K562 (cell line): ENCODE results near the gene MAP2K3. TPM values are rescaled to one million over a fixed set of nuclear protein-coding genes. Genes with fewer than 3 reads are reported as not detected.
"Not testable (repeated sequence)": the region's sequence is repeated elsewhere in the genome, so short reads cannot be mapped to it uniquely, and the experiment has no call there.

Experiments used
- ATAC-seq: fragments of 200-7000 bp; cut with Tn5 transposase; 3 replicates; pipeline ENCODE4 v1.9.1; 2020; ENCODE audit warnings: moderate library complexity
- BruUV-seq: library from RNA; stranded (reverse); fragments of 400-500 nt; replicated peaks from 2 replicates; lab custom pipeline; 2021; lab: Mats Ljungman, UMichigan
- CTCF ChIA-PET: fragments of 300-600 bp; formaldehyde crosslinking; extraction: SDS; loops from one replicate; lab custom pipeline; 2021; ENCODE audit warnings: low intra/inter-chr PET ratio; lab: Yijun Ruan, JAX
- POLR2A ChIA-PET: fragments of 300-600, 350-650 bp; sonication (Branson Sonifier 250); formaldehyde crosslinking; extraction: SDS; loops from one replicate; lab custom pipeline; 2021; ENCODE audit warnings: antibody characterized with exemption, inconsistent platforms; lab: Yijun Ruan, JAX
- DNase-seq, 4 experiments: peaks; one replicate each; pipeline versions ENCODE4 v3.0.0 to v3.0.0-alpha.2; 2011 to 2018; ENCODE audit warnings: low spot score in 3 of 4, mixed read lengths in 3 of 4; ENCODE audit errors: extremely low read depth in 1 of 4
- FAIRE-seq: peaks from 2 replicates; lab custom pipeline; 2011; peaks lifted over from hg19 to GRCh38; lab: Jason Lieb, UNC
- H2AFZ ChIP-seq: 2 replicates; pipeline ENCODE4 v1.6.0; 2011; ENCODE audit warnings: low read depth, low read length, control low read depth, inconsistent platforms
- H3K27ac ChIP-seq: fragments of 200-600 bp; 3 replicates; pipeline ENCODE4 v1.8.0; 2011; ENCODE audit warnings: low read depth, mild to moderate bottlenecking, control low read depth, inconsistent platforms, low read length, moderate library complexity, mixed read lengths; ENCODE audit errors: extremely low read depth
- H3K27me3 ChIP-seq, 2 experiments: fragments of 300-600 bp in 1 of 2; 2 replicates in 1 of 2; 3 replicates in 1 of 2; pipeline versions ENCODE4 v1.6.0 to v1.8.0; 2011; ENCODE audit warnings: inconsistent platforms in 2 of 2, low read length in 2 of 2, mild to moderate bottlenecking in 1 of 2, mixed read lengths in 1 of 2, moderate library complexity in 1 of 2; ENCODE audit not compliant: control insufficient read depth in 2 of 2, insufficient read depth in 2 of 2
- H3K36me3 ChIP-seq: fragments of 300-600 bp; 3 replicates; pipeline ENCODE4 v1.8.0; 2011; ENCODE audit warnings: mild to moderate bottlenecking, low read length, inconsistent platforms; ENCODE audit not compliant: control insufficient read depth, insufficient read depth
- H3K4me1 ChIP-seq, 2 experiments: fragments of 200-600 bp in 1 of 2; replicated peaks in 1 of 2; 2 replicates in 1 of 2; 3 replicates in 1 of 2; pipeline versions ENCODE4 v1.5.1 to v1.8.0; 2011; ENCODE audit warnings: inconsistent platforms in 2 of 2, low read length in 2 of 2, mild to moderate bottlenecking in 1 of 2, mixed read lengths in 1 of 2, moderate library complexity in 1 of 2; ENCODE audit not compliant: control insufficient read depth in 2 of 2, insufficient read depth in 2 of 2
- H3K4me2 ChIP-seq: 2 replicates; pipeline ENCODE4 v1.6.1; 2011; ENCODE audit warnings: low read length, control low read depth, inconsistent platforms, mixed read lengths; ENCODE audit not compliant: insufficient read depth
- H3K4me3 ChIP-seq: fragments of 200-600 bp; sonication (generic), shearing (Covaris generic); 2 replicates; pipeline ENCODE4 v1.5.1; 2016; ENCODE audit warnings: control low read depth, inconsistent platforms
- H3K79me2 ChIP-seq: fragments of 200-600 bp; 3 replicates; pipeline ENCODE4 v1.8.0; 2011; ENCODE audit warnings: low read length, inconsistent platforms; ENCODE audit not compliant: control insufficient read depth, insufficient read depth
- H3K9ac ChIP-seq, 2 experiments: 2 replicates each; pipeline versions ENCODE4 v1.6.0 to v1.6.1; 2011; ENCODE audit warnings: low read depth in 2 of 2, low read length in 2 of 2, control low read depth in 1 of 2, inconsistent platforms in 1 of 2, mild to moderate bottlenecking in 1 of 2, mixed read lengths in 1 of 2; ENCODE audit not compliant: insufficient read depth in 1 of 2
- H3K9me1 ChIP-seq: one replicate; pipeline ENCODE4 v1.6.0; 2011; ENCODE audit warnings: inconsistent platforms, mild to moderate bottlenecking, low read length, moderate library complexity; ENCODE audit not compliant: control insufficient read depth, insufficient read depth
- H3K9me3 ChIP-seq: replicated peaks from 2 replicates; pipeline ENCODE4 v1.5.1; 2011; ENCODE audit warnings: low read depth, low read length, inconsistent platforms; ENCODE audit not compliant: control insufficient read depth, insufficient read depth
- H4K20me1 ChIP-seq: replicated peaks from 2 replicates; pipeline ENCODE4 v1.6.1; 2011; ENCODE audit warnings: low read length, inconsistent platforms, mixed read lengths; ENCODE audit not compliant: control insufficient read depth, insufficient read depth
- ATF7 ChIP-seq: fragments of 450-650 bp; IDR thresholded peaks from 2 replicates; pipeline ENCODE4 v1.7.1; 2014; ENCODE audit warnings: mild to moderate bottlenecking, moderate library complexity
- CC2D1A ChIP-seq: fragments of 450-650 bp; IDR thresholded peaks from 2 replicates; pipeline ENCODE4 v1.6.1; 2017; ENCODE audit warnings: mild to moderate bottlenecking
- CHD1 ChIP-seq: fragments of 200-600 bp; sonication (generic); IDR thresholded peaks from one replicate; pipeline ENCODE4 v1.6.1; 2012; ENCODE audit warnings: mild to moderate bottlenecking, moderate library complexity, low read length, inconsistent platforms
- ETS2 ChIP-seq: IDR thresholded peaks from 2 replicates; pipeline ENCODE4 v1.6.1; 2016; ENCODE audit warnings: borderline replicate concordance, missing genetic modification characterization, mild to moderate bottlenecking, moderate library complexity, missing compliant biosample characterization; ENCODE audit not compliant: poor library complexity, severe bottlenecking
- MYC ChIP-seq, 2 experiments: fragments of 250-450 bp in 1 of 2; sonication (Bioruptor Pico) in 1 of 2; IDR thresholded peaks; 2 replicates each; pipeline versions ENCODE4 v1.5.1 to v1.6.1; 2012 to 2021; ENCODE audit warnings: low read depth in 2 of 2, borderline replicate concordance in 1 of 2, improper control_type of control experiment in 1 of 2, low read length in 1 of 2, mild to moderate bottlenecking in 1 of 2, moderate library complexity in 1 of 2
- RBM25 ChIP-seq: fragments of 200-400 bp; formaldehyde crosslinking; IDR thresholded peaks from 2 replicates; pipeline ENCODE4 v1.6.1; 2018; ENCODE audit warnings: low read length, low read depth, moderate library complexity; ENCODE audit not compliant: severe bottlenecking
- YBX1 ChIP-seq: fragments of 450-650 bp; IDR thresholded peaks from 2 replicates; pipeline ENCODE4 v1.7.1; 2016; ENCODE audit warnings: mild to moderate bottlenecking
- WGBS: fragments of 100-300 bp; shearing (Covaris generic); methylation state at CpG from one replicate; pipeline ENCODE4 v1.1.6; 2016; ENCODE audit warnings: low coverage, mixed read lengths; ENCODE audit not compliant: insufficient coverage; ENCODE audit errors: missing lambda C conversion rate; 5-methylcytosine and 5-hydroxymethylcytosine counted together
- in situ Hi-C: fragments of 300-500 bp; cut with MboI; formaldehyde crosslinking; loops from 4 replicates; pipeline ENCODE4 v1.15.0; 2018; ENCODE audit warnings: inconsistent platforms, mixed read lengths
- intact Hi-C: fragments of 100-400 bp; cut with micrococcal nuclease; formaldehyde crosslinking; loops from 2 replicates; pipeline ENCODE4 v1.14.2; 2022
- polyA plus RNA-seq, 8 experiments: library from polyadenylated mRNA; depleted of rRNA in 4 of 8; stranded (reverse) in 5 of 8; unstranded in 3 of 8; fragments of >200 nt; fragmentation: Nextera tagmentation in 2 of 8; fragmentation: Illumina TruSeq in 1 of 8; extraction: Ambion mirVana in 2 of 8; extraction: Trizol in 1 of 8; gene quantifications; 2 replicates each; pipeline versions ENCODE4 v1.2.1 to v1.2.3, GENCODE V29; 2011 to 2014; ENCODE audit warnings: inconsistent platforms in 1 of 8, missing spikeins in 1 of 8
- total RNA-seq, 7 experiments: library from RNA; depleted of rRNA in 6 of 7; stranded (reverse); fragments of >200 nt in 6 of 7; fragmentation: Illumina TruSeq in 2 of 7; extraction: Trizol in 2 of 7; gene quantifications; 2 replicates each; pipeline versions ENCODE4 v1.2.1 to v1.2.3, GENCODE V29; 2011 to 2021; ENCODE audit warnings: low replicate concordance in 1 of 7

The MAP2K3 gene
- total and polyA plus RNA-seq, 9 of the 15 experiments (the other 6 are each of a cell fraction or from before 2014, with no cell fraction given), result 0.18 to 14.8 (median 3.5) TPM

DNA sequence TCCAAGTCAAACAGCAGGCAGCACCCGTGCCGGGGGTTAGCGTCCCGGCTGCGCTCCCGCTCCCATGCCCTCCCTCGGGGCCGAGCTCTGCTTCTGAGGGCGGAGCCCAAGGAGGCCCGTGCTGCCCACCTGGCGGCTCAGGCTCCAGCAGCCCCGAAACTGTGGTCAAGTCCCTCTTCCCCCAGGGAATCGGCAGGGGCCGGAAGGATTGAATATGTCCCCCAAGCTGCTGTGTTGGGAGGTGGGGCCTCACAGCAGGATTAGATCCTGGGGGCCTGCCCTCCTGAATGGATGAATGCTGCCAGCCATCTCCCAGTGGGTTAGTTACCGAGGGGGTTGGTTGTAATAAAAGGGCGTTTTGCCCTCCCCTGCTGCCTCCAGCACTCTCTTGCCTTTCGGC lies 33.9 kb downstream of the MAP2K3 start:
- ChIA-PET CTCF (no interaction called here), POLR2A (no interaction called here)
- in situ Hi-C loops, result no loop called here
- DNase-seq, result no peak
- Histone ChIP-seq H3K4me3 (no peak overlapping the region), H4K20me1 (no peaks in the 10 kb centered on the region), H3K27me3 (peaks cover 0 to under 1% of the 10 kb centered on the region in 2 experiments; a peak in 2 of 5 replicates), H3K4me1 (peaks cover 0 to 6% of the 10 kb centered on the region in 2 experiments; a peak in 2 of 5 replicates), H3K4me2 (no peak overlapping the region), H2AFZ (no peak overlapping the region), H3K79me2 (no peaks in the 10 kb centered on the region), H3K9ac (no peak overlapping the region), H3K9me1 (no peaks in the 10 kb centered on the region), H3K27ac (no peak overlapping the region), H3K9me3 (no peaks in the 10 kb centered on the region), H3K36me3 (no peaks in the 10 kb centered on the region)
- WGBS, result 36% methylated on average over 12 of the region's 17 CpGs
- TF ChIP-seq YBX1, result no peak
- no peak for TF ChIP-seq ATF7
- no peak for TF ChIP-seq MYC (IDR thresholded peaks at IDR 0.05; ENCODE audit: low read depth, low read length)
- no peak for TF ChIP-seq MYC (CRISPR knock-in tag; IDR thresholded peaks at IDR 0.05; ENCODE audit: borderline replicate concordance, low read depth)
- TF ChIP-seq CHD1, result no peak
- TF ChIP-seq CC2D1A, result no peak
- TF ChIP-seq RBM25, result no peak
- TF ChIP-seq ETS2 (tag), result no peak
- no peak for FAIRE-seq
- intact Hi-C loops, result no loop called here
- ATAC-seq, result no peak
- no TSS peak for BruUV-seq

DNA sequence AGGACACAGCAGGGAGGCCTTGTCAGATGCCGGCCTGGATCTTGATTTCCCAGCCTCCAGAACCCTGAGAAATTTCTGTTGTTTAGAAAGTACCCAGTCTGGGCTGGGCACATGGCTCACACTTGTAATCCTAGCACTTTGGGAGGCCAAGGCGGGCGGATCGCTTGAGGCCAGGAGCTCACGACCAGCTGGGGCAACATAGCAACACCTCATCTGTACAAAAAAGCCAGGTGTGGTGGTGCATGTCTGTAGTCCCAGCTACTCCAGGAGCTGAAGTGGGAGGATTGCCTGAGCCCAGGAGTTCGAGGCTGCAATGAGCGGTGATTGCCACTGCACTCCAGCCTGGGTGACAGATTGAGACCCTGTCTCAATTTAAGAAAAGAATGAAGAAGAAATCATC lies 34.3 kb downstream of the MAP2K3 start:
- H3K27ac ChIP-seq, CTCF ChIA-PET, H3K4me2 ChIP-seq, H3K27me3 ChIP-seq, H4K20me1 ChIP-seq, DNase-seq, BruUV-seq, H3K9me1 ChIP-seq, ATAC-seq, H3K79me2 ChIP-seq, H3K4me3 ChIP-seq, intact Hi-C loops, H3K36me3 ChIP-seq, H3K9ac ChIP-seq, in situ Hi-C loops, H3K9me3 ChIP-seq, FAIRE-seq, POLR2A ChIA-PET, H2AFZ ChIP-seq, H3K4me1 ChIP-seq: not testable (repeated sequence)
- WGBS, result 56% methylated on average over 7 of the region's 7 CpGs
